Testis (tissue), 3 donors: ENCODE measurements around the gene WDR13. TPM values are rescaled to one million over a fixed set of nuclear protein-coding genes. Genes with fewer than 3 reads are reported as not detected.
A peak's percentile ranks its signal among the peaks of the same experiment; 100 is the strongest.

Source experiments
- DNase-seq: peaks from one replicate; pipeline ENCODE4 v3.0.0-alpha.2; 2019
- H3K27ac ChIP-seq, 2 donors: fragments of 200-600 bp; sonication (generic); one replicate each; pipeline ENCODE4 v1.5.1; 2019
- H3K27me3 ChIP-seq: fragments of 200-600 bp; sonication (generic); one replicate; pipeline ENCODE4 v1.5.1; 2019
- H3K36me3 ChIP-seq: fragments of 200-600 bp; sonication (generic); one replicate; pipeline ENCODE4 v1.5.1; 2017; ENCODE audit warnings: low read depth; ENCODE audit errors: missing control alignments
- H3K4me1 ChIP-seq: fragments of 200-600 bp; sonication (generic); one replicate; pipeline ENCODE4 v1.5.1; 2019
- H3K4me3 ChIP-seq, 2 donors: fragments of 200-600 bp; sonication (generic); one replicate each; pipeline ENCODE4 v1.5.1; 2017 to 2019
- H3K9me3 ChIP-seq: fragments of 200-600 bp; sonication (generic); one replicate; pipeline ENCODE4 v1.5.1; 2017
- CTCF ChIP-seq, 3 experiments: fragments of 450-650 bp in 2 of 3; fragments of 200-600 bp in 1 of 3; sonication (generic) in 1 of 3; IDR thresholded peaks; one replicate each; pipeline ENCODE4 v1.5.1; 2016 to 2019; ENCODE audit warnings: antibody characterized with exemption in 3 of 3, mild to moderate bottlenecking in 2 of 3, moderate library complexity in 1 of 3
- POLR2A ChIP-seq: fragments of 450-650 bp; IDR thresholded peaks from one replicate; pipeline ENCODE4 v1.6.1; 2017; ENCODE audit warnings: antibody characterized with exemption, mild to moderate bottlenecking, moderate library complexity
- WGBS, 2 donors: methylation state at CpG; one replicate each; pipeline ENCODE4 v1.1.5; 2018; 5-methylcytosine and 5-hydroxymethylcytosine counted together
- intact Hi-C: fragments of 100-400 bp; cut with DNase I; formaldehyde crosslinking; loops from one replicate; pipeline ENCODE4 v1.15.1; 2023; ENCODE audit warnings: low total_unique reads
- polyA plus RNA-seq: library from polyadenylated mRNA; stranded (reverse); fragments of 350-450 nt; fragmentation: Illumina TruSeq; extraction: RNeasy Lipid Tissue Mini Kit (QIAGEN cat#74804); gene quantifications from one replicate; pipeline ENCODE4 v1.2.3, GENCODE V29; 2014; ENCODE audit warnings: low read depth, low replicate concordance; ENCODE audit not compliant: insufficient read depth
- total RNA-seq, 2 donors: library from RNA; depleted of rRNA; stranded (reverse); fragments of >200 nt; gene quantifications; one replicate each; pipeline ENCODE4 v1.2.3, GENCODE V29; 2016

Gene WDR13
- total and polyA plus RNA-seq, 3 donors from 2014 or later: 69.6 to 148 (median 109) TPM

DNA sequence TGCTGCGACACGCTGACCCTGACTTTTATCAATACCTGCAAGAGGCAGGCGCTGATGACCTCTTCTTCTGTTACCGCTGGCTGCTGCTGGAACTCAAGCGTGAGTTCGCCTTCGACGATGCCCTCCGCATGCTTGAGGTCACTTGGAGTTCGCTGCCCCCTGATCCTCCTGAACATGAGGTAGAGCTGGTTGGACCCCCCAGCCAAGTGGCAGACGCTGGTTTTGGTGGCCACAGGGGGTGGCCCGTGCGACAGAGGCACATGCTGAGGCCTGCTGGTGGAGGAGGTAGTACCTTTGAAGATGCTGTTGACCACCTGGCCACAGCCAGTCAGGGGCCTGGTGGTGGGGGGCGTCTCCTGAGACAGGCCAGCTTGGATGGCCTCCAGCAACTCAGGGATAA, 37.2 kb upstream of the WDR13 start:
- DNase-seq: no peak
- Histone ChIP-seq H3K27ac (no peak overlapping the region), H3K4me1 (no peaks in the 10 kb centered on the region), H3K27me3 (no peaks in the 10 kb centered on the region), H3K4me3 (no peak overlapping the region), H3K9me3 (no peaks in the 10 kb centered on the region), H3K36me3 (no peaks in the 10 kb centered on the region)
- 92 to 95% methylated on average over 2 to 12 of the region's 14 CpGs for WGBS, 2 donors
- intact Hi-C loops: no loop called here
- TF ChIP-seq CTCF (IDR thresholded peaks at IDR 0.05) (no peak), POLR2A (no peak)

DNA sequence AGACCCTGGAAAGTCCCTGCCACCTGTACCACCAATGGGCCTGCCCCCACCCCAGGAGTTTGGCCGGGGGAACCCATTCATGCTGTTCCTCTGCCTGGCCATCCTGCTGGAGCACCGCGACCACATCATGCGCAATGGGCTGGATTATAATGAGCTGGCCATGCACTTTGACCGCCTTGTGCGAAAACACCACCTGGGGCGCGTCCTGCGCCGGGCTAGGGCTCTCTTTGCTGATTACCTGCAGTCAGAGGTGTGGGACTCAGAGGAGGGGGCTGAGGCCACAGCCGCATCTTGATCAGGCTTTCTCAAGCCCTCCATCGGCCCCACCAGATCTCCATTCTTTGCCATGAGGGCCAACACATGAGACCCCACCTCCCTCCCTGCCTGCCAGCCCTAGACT, 36.6 kb upstream of the WDR13 start:
- Histone ChIP-seq H3K9me3 (no peaks in the 10 kb centered on the region), H3K27me3 (no peaks in the 10 kb centered on the region), H3K27ac (no peak overlapping the region), H3K4me3 (no peak overlapping the region), H3K4me1 (no peaks in the 10 kb centered on the region), H3K36me3 (no peaks in the 10 kb centered on the region)
- WGBS, 2 donors: 92% methylated on average over 2 of the region's 12 CpGs; no CpG with 5 or more reads in 1 of the 2 donors
- DNase-seq: no peak
- TF ChIP-seq POLR2A (no peak), CTCF (IDR thresholded peaks at IDR 0.05) (no peak)
- intact Hi-C loops: no loop called here

- whole genome bisulfite sequencing, 2 donors: 50 to 81% methylated on average over 1 of the region's 1 CpG
- no peak overlapping the region for H3K27ac ChIP-seq
- no peaks in the 10 kb centered on the region for H3K27me3 ChIP-seq
- intact Hi-C loops: no loop called here
- no peak overlapping the region for H3K4me3 ChIP-seq
- no peaks in the 10 kb centered on the region for H3K9me3 ChIP-seq
- H3K4me1 ChIP-seq: no peaks in the 10 kb centered on the region
- no peaks in the 10 kb centered on the region for H3K36me3 ChIP-seq
- TF ChIP-seq CTCF (IDR thresholded peaks at IDR 0.05): no peak
- no peak for TF ChIP-seq POLR2A
- DNase-seq: no peak
Measured at GRCh38 chrX:48569958-48570357, 27.3 kb upstream of the WDR13 start.

- H3K27me3 ChIP-seq: no peaks in the 10 kb centered on the region
- TF ChIP-seq CTCF (IDR thresholded peaks at IDR 0.05) (no peak), POLR2A (no peak)
- peak overlapping the region; percentile 68 to 85 for H3K4me3 ChIP-seq
- intact Hi-C loops: no loop called here
- no peaks in the 10 kb centered on the region for H3K9me3 ChIP-seq
- WGBS, 2 donors: 8 to 39% methylated on average over 15 to 19 of the region's 19 CpGs
- peak overlapping the region; percentile 97 to 98 for H3K27ac ChIP-seq
- H3K4me1 ChIP-seq: no peaks in the 10 kb centered on the region
- peak; percentile 24 for DNase-seq
- no peaks in the 10 kb centered on the region for H3K36me3 ChIP-seq
Measured at GRCh38 chrX:48573690-48574269, 23.5 kb upstream of the WDR13 start.
